Neural progenitor cell (in vitro differentiated cells): ENCODE measurements around the gene CD180. TPM values are rescaled to one million over a fixed set of nuclear protein-coding genes. Genes with fewer than 3 reads are reported as not detected.

ENCODE experiments used
- DNase-seq: peaks from one replicate; pipeline ENCODE4 v3.0.0-alpha.2; 2016; ENCODE audit warnings: low spot score
- H2AFZ ChIP-seq: fragments of 200-600 bp; sonication (generic); replicated peaks from 2 replicates; pipeline ENCODE4 v1.6.1; 2016; ENCODE audit warnings: antibody characterized with exemption
- H3F3A ChIP-seq: fragments of 200-600 bp; sonication (generic); 2 replicates; pipeline ENCODE4 v1.6.1; 2016; ENCODE audit warnings: antibody characterized with exemption, low read depth
- H3K27ac ChIP-seq: fragments of 200-600 bp; sonication (generic); 2 replicates; pipeline ENCODE4 v1.5.1; 2016; ENCODE audit warnings: mild to moderate bottlenecking
- H3K27me3 ChIP-seq: fragments of 200-600 bp; sonication (generic); 2 replicates; pipeline ENCODE4 v1.6.1; 2016; ENCODE audit warnings: mild to moderate bottlenecking, moderate library complexity
- H3K36me3 ChIP-seq: fragments of 200-600 bp; sonication (generic); 2 replicates; pipeline ENCODE4 v1.5.1; 2016
- H3K4me1 ChIP-seq: fragments of 200-600 bp; sonication (generic); 2 replicates; pipeline ENCODE4 v1.6.1; 2016; ENCODE audit warnings: mixed run types
- H3K4me2 ChIP-seq: fragments of 200-600 bp; sonication (generic); 2 replicates; pipeline ENCODE4 v1.6.1; 2016
- H3K4me3 ChIP-seq: fragments of 200-600 bp; sonication (generic); 2 replicates; pipeline ENCODE4 v1.5.1; 2016
- H3K79me2 ChIP-seq: fragments of 200-600 bp; sonication (generic); 2 replicates; pipeline ENCODE4 v1.6.1; 2016; ENCODE audit warnings: low read depth
- H3K9ac ChIP-seq: fragments of 200-600 bp; sonication (generic); 2 replicates; pipeline ENCODE4 v1.6.1; 2016
- H3K9me3 ChIP-seq: fragments of 200-600 bp; sonication (generic); 2 replicates; pipeline ENCODE4 v1.5.1; 2016; ENCODE audit warnings: low read depth
- H4K20me1 ChIP-seq: fragments of 200-600 bp; sonication (generic); 2 replicates; pipeline ENCODE4 v1.6.1; 2016; ENCODE audit warnings: low read depth
- H3K27ac Mint-ChIP-seq: 3 replicates; pipeline ENCODE4 v1.8.0; 2021; ENCODE audit warnings: mixed read lengths
- H3K27me3 Mint-ChIP-seq: 2 replicates; pipeline ENCODE4 v1.8.0; 2022; ENCODE audit warnings: low read depth, mild to moderate bottlenecking, inconsistent platforms, moderate library complexity, mixed read lengths; ENCODE audit not compliant: insufficient read depth
- H3K36me3 Mint-ChIP-seq: 3 replicates; pipeline ENCODE4 v1.8.0; 2021; ENCODE audit warnings: mixed read lengths
- H3K4me1 Mint-ChIP-seq: 3 replicates; pipeline ENCODE4 v1.8.0; 2021; ENCODE audit warnings: mixed read lengths
- H3K4me3 Mint-ChIP-seq: 3 replicates; pipeline ENCODE4 v1.8.0; 2021; ENCODE audit warnings: mild to moderate bottlenecking, moderate library complexity, mixed read lengths
- H3K9me3 Mint-ChIP-seq: 3 replicates; pipeline ENCODE4 v1.8.0; 2020; ENCODE audit warnings: mixed read lengths
- EZH2 ChIP-seq: fragments of 200-600 bp; sonication (generic); IDR thresholded peaks from 2 replicates; pipeline ENCODE4 v1.6.1; 2017; ENCODE audit warnings: antibody characterized with exemption, mild to moderate bottlenecking, moderate library complexity
- EZH2phosphoT487 ChIP-seq: fragments of 200-600 bp; sonication (generic); IDR thresholded peaks from 2 replicates; pipeline ENCODE4 v1.6.1; 2017; ENCODE audit warnings: antibody characterized with exemption
- total RNA-seq: library from RNA; depleted of rRNA; stranded (reverse); fragments of >200 nt; gene quantifications from 2 replicates; pipeline ENCODE4 v1.2.3, GENCODE V29; 2015; ENCODE audit warnings: low replicate concordance
- TF ChIP-seq, protein P1 (sequence below): fragments of 200-600 bp; sonication (generic); IDR thresholded peaks from 2 replicates; pipeline ENCODE4 v1.5.1; 2017; ENCODE audit warnings: antibody characterized with exemption, mild to moderate bottlenecking

CD180 gene
- total RNA-seq, 1 donor from 2014 or later = not detected

DNA sequence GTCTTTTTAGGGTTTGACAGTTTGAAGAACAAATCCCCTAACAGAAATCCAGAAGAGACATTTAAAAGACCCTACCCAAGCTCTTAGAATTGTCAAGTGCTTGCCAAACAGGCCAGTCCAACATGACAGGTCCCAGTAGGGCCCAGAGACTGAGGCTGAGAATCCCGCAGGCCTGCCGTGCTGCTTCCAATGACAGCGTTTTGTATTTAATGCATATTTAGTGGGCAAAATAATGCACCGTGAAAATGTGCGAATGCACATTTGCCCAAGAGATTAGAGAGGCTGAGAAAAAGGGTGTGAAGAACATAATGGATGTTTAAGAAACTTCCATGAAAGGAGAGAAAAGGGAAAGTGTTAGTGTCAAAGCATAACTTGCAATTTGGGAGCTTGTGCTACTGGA lies 57.6 kb downstream of the CD180 start:
- Histone ChIP-seq H3K9ac (no peak overlapping the region), H3K79me2 (no peaks in the 10 kb centered on the region), H3F3A (no peaks in the 10 kb centered on the region), H3K27me3 (no peaks in the 10 kb centered on the region), H3K9me3 (no peaks in the 10 kb centered on the region), H3K36me3 (no peaks in the 10 kb centered on the region), H3K4me1 (no peaks in the 10 kb centered on the region), H3K27ac (no peak overlapping the region), H4K20me1 (no peaks in the 10 kb centered on the region), H2AFZ (no peak overlapping the region), H3K4me2 (no peak overlapping the region), H3K4me3 (no peak overlapping the region)
- peaks cover 4% of the 10 kb centered on the region for H3K4me1 Mint-ChIP-seq
- H3K9me3 Mint-ChIP-seq = no peaks in the 10 kb centered on the region
- peaks cover 6% of the 10 kb centered on the region for H3K36me3 Mint-ChIP-seq
- H3K27ac Mint-ChIP-seq = no peak overlapping the region
- peaks cover 6% of the 10 kb centered on the region for H3K27me3 Mint-ChIP-seq
- TF ChIP-seq, protein P1, sequence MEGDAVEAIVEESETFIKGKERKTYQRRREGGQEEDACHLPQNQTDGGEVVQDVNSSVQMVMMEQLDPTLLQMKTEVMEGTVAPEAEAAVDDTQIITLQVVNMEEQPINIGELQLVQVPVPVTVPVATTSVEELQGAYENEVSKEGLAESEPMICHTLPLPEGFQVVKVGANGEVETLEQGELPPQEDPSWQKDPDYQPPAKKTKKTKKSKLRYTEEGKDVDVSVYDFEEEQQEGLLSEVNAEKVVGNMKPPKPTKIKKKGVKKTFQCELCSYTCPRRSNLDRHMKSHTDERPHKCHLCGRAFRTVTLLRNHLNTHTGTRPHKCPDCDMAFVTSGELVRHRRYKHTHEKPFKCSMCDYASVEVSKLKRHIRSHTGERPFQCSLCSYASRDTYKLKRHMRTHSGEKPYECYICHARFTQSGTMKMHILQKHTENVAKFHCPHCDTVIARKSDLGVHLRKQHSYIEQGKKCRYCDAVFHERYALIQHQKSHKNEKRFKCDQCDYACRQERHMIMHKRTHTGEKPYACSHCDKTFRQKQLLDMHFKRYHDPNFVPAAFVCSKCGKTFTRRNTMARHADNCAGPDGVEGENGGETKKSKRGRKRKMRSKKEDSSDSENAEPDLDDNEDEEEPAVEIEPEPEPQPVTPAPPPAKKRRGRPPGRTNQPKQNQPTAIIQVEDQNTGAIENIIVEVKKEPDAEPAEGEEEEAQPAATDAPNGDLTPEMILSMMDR = no peak
- no peak for TF ChIP-seq EZH2phosphoT487
- no peak for TF ChIP-seq EZH2
- H3K4me3 Mint-ChIP-seq = no peak overlapping the region
- DNase-seq = no peak

DNA sequence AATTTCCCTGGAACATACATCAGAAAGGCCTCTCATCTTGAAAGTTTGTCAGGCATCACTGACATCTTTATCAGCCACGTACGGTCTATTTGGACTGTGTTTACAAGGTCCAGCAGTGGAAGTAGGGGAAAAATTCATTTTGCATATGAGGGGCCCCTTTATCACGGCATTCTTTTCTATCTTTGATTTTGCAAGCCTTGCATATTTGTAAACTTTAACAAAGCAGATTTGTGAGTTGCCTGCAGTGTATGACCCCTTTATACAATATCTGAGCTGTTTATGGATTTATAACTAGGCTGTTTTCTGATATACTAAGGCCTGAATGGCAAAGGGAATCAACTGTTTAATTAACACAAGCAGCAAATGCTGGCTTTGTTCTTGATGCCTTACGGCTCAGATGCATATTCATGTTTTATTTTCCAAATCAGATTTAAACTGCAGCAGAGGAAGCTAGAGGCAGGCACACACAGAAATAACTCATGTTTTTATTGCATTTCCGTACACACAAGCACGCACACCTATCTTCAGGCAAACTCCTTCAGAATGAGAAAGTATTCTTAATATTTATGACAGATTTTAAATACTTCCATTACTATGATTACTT lies 61.1 kb downstream of the CD180 start:
- DNase-seq = no peak
- no peaks in the 10 kb centered on the region for H3K9me3 Mint-ChIP-seq

GRCh38 chr5:67133776-67134175 lies 62.8 kb downstream of the CD180 start:
- H3K9me3 ChIP-seq = no peaks in the 10 kb centered on the region
- no peaks in the 10 kb centered on the region for H3K36me3 ChIP-seq
- H3K27me3 Mint-ChIP-seq = no peaks in the 10 kb centered on the region
- DNase-seq = no peak
- peaks cover under 1% of the 10 kb centered on the region for H3K4me1 Mint-ChIP-seq
- H3K4me2 ChIP-seq = no peak overlapping the region
- no peak overlapping the region for H3K9ac ChIP-seq
- H3F3A ChIP-seq = no peaks in the 10 kb centered on the region
- TF ChIP-seq, protein P1 = no peak
- TF ChIP-seq EZH2 = no peak
- TF ChIP-seq EZH2phosphoT487 = no peak
- no peaks in the 10 kb centered on the region for H3K9me3 Mint-ChIP-seq
- H3K27ac Mint-ChIP-seq = no peak overlapping the region
- no peak overlapping the region for H2AFZ ChIP-seq
- no peaks in the 10 kb centered on the region for H3K79me2 ChIP-seq
- H3K27ac ChIP-seq = no peak overlapping the region
- H3K4me1 ChIP-seq = no peaks in the 10 kb centered on the region
- no peak overlapping the region for H3K4me3 ChIP-seq
- H3K36me3 Mint-ChIP-seq = peaks cover 2% of the 10 kb centered on the region
- no peaks in the 10 kb centered on the region for H4K20me1 ChIP-seq
- no peak overlapping the region for H3K4me3 Mint-ChIP-seq
- no peaks in the 10 kb centered on the region for H3K27me3 ChIP-seq

More for the DNA sequence above, 61.1 kb downstream of the CD180 start:
- no peak overlapping the region for H3K27ac ChIP-seq
- no peaks in the 10 kb centered on the region for H3K36me3 ChIP-seq
- Mint-ChIP-seq H3K27me3 (peaks cover 6% of the 10 kb centered on the region), H3K27ac (no peak overlapping the region), H3K4me3 (no peak overlapping the region), H3K36me3 (peaks cover 2% of the 10 kb centered on the region), H3K4me1 (peaks cover 4% of the 10 kb centered on the region)
- no peaks in the 10 kb centered on the region for H3F3A ChIP-seq
- no peak overlapping the region for H3K9ac ChIP-seq
- no peak overlapping the region for H3K4me2 ChIP-seq
- TF ChIP-seq EZH2 (no peak), EZH2phosphoT487 (no peak)
- TF ChIP-seq, protein P1 = no peak
- no peaks in the 10 kb centered on the region for H3K27me3 ChIP-seq
- no peaks in the 10 kb centered on the region for H3K4me1 ChIP-seq
- H4K20me1 ChIP-seq = no peaks in the 10 kb centered on the region
- no peak overlapping the region for H2AFZ ChIP-seq
- H3K4me3 ChIP-seq = no peak overlapping the region
- H3K79me2 ChIP-seq = no peaks in the 10 kb centered on the region
- H3K9me3 ChIP-seq = no peaks in the 10 kb centered on the region
